ENCODE data around the gene GPR158.

Gene GPR158

GRCh38 chr10:25191162-25191895 lies 16.5 kb downstream of the GPR158 start:
- no peak overlapping the region for H3K4me3 ChIP-seq (ENCODE audit: low read depth, low read length)

GRCh38 chr10:25198151-25198550 lies 23.4 kb downstream of the GPR158 start:
- H3K4me3 ChIP-seq (ENCODE audit: low read depth, low read length), result no peak overlapping the region

GRCh38 chr10:25206693-25207414 lies 32.1 kb downstream of the GPR158 start:
- H3K4me3 ChIP-seq (ENCODE audit: low read depth, low read length), result no peak overlapping the region

- no peak overlapping the region for H3K4me3 ChIP-seq (ENCODE audit: low read depth, low read length)
Observed at GRCh38 chr10:25209618-25210017, 34.8 kb downstream of the GPR158 start.

GRCh38 chr10:25210265-25210664 lies 35.5 kb downstream of the GPR158 start:
- no peak overlapping the region for H3K4me3 ChIP-seq (ENCODE audit: low read depth, low read length)

- H3K4me3 ChIP-seq (ENCODE audit: low read depth, low read length), result no peak overlapping the region
Observed at GRCh38 chr10:25220156-25220555, 45.4 kb downstream of the GPR158 start.

GRCh38 chr10:25222085-25222660 lies 47.4 kb downstream of the GPR158 start:
- no peak overlapping the region for H3K4me3 ChIP-seq (ENCODE audit: low read depth, low read length)

GRCh38 chr10:25226775-25227682 lies 52.2 kb downstream of the GPR158 start:
- no peak overlapping the region for H3K4me3 ChIP-seq (ENCODE audit: low read depth, low read length)

- H3K4me3 ChIP-seq (ENCODE audit: low read depth, low read length), result no peak overlapping the region
Observed at GRCh38 chr10:25231751-25232150, 57.0 kb downstream of the GPR158 start.

GRCh38 chr10:25232204-25232603 lies 57.4 kb downstream of the GPR158 start:
- H3K4me3 ChIP-seq (ENCODE audit: low read depth, low read length), result no peak overlapping the region

GRCh38 chr10:25245165-25245564 lies 70.4 kb downstream of the GPR158 start:
- no peak overlapping the region for H3K4me3 ChIP-seq (ENCODE audit: low read depth, low read length)

GRCh38 chr10:25257646-25258045 lies 82.8 kb downstream of the GPR158 start:
- no peak overlapping the region for H3K4me3 ChIP-seq (ENCODE audit: low read depth, low read length)

- H3K4me3 ChIP-seq (ENCODE audit: low read depth, low read length), result no peak overlapping the region
Observed at GRCh38 chr10:25261110-25261509, 86.3 kb downstream of the GPR158 start.

GRCh38 chr10:25261558-25261957 lies 86.8 kb downstream of the GPR158 start:
- no peak overlapping the region for H3K4me3 ChIP-seq (ENCODE audit: low read depth, low read length)

GRCh38 chr10:25263931-25264330 lies 89.1 kb downstream of the GPR158 start:
- no peak overlapping the region for H3K4me3 ChIP-seq (ENCODE audit: low read depth, low read length)

- H3K4me3 ChIP-seq (ENCODE audit: low read depth, low read length), result no peak overlapping the region
Observed at GRCh38 chr10:25278180-25278579, 103.4 kb downstream of the GPR158 start.

GRCh38 chr10:25280076-25280475 lies 105.3 kb downstream of the GPR158 start:
- H3K4me3 ChIP-seq (ENCODE audit: low read depth, low read length), result no peak overlapping the region

GRCh38 chr10:25280573-25280972 lies 105.8 kb downstream of the GPR158 start:
- H3K4me3 ChIP-seq (ENCODE audit: low read depth, low read length), result no peak overlapping the region

GRCh38 chr10:25285809-25286208 lies 111.0 kb downstream of the GPR158 start:
- H3K4me3 ChIP-seq (ENCODE audit: low read depth, low read length), result no peak overlapping the region

GRCh38 chr10:25288181-25288580 lies 113.4 kb downstream of the GPR158 start:
- no peak overlapping the region for H3K4me3 ChIP-seq (ENCODE audit: low read depth, low read length)
